Stimulated activated CD8-positive, alpha-beta memory T cell treated with anti-CD3 and anti-CD28 coated beads, Interleukin-15, amount 100 ng/mL, for 48 hours (primary cell): ENCODE measurements around the gene ZFP14.
"Not testable (repeated sequence)": the region's sequence is repeated elsewhere in the genome, so short reads cannot be mapped to it uniquely, and the experiment has no call there.

ENCODE experiments used
- DNase-seq, 2 donors: peaks; one replicate each; pipeline ENCODE4 v3.0.0-alpha.2; 2020; ENCODE audit warnings: low read depth in 2 of 2

ZFP14 gene

GRCh38 chr19:36331353-36332228 is 47.4 kb downstream of the ZFP14 start:
- DNase-seq = peak; percentile 34 to 48

GRCh38 chr19:36330216-36330615 is 48.8 kb downstream of the ZFP14 start:
- no peak for DNase-seq

GRCh38 chr19:36329534-36329933 is 49.5 kb downstream of the ZFP14 start:
- DNase-seq = not testable (repeated sequence)

- DNase-seq = not testable (repeated sequence)
Observed at GRCh38 chr19:36326649-36327048, 52.4 kb downstream of the ZFP14 start.

- DNase-seq = not testable (repeated sequence)
Observed at GRCh38 chr19:36315164-36315563, 63.8 kb downstream of the ZFP14 start.

GRCh38 chr19:36314053-36314452 is 64.9 kb downstream of the ZFP14 start:
- DNase-seq = not testable (repeated sequence)

- DNase-seq = not testable (repeated sequence)
Observed at GRCh38 chr19:36311098-36311760, 67.8 kb downstream of the ZFP14 start.

- DNase-seq = not testable (repeated sequence)
Observed at GRCh38 chr19:36310416-36310990, 68.5 kb downstream of the ZFP14 start.

GRCh38 chr19:36309759-36310158 is 69.2 kb downstream of the ZFP14 start:
- not testable (repeated sequence) for DNase-seq

- not testable (repeated sequence) for DNase-seq
Observed at GRCh38 chr19:36309309-36309708, 69.7 kb downstream of the ZFP14 start.

- DNase-seq = not testable (repeated sequence)
Observed at GRCh38 chr19:36292317-36292716, 86.7 kb downstream of the ZFP14 start.
